ENCODE data around the gene AGPAT1.

Gene AGPAT1

GRCh38 chr6:32132110-32132509 lies 43.8 kb downstream of the AGPAT1 start:
- no peak for TF ChIP-seq GATA3 (IDR thresholded peaks at IDR 0.05; ENCODE audit: low read depth, low read length)
- no peak for TF ChIP-seq GATA2 (IDR thresholded peaks at IDR 0.05; ENCODE audit: low read depth, low read length)

- no peak for TF ChIP-seq GATA2 (IDR thresholded peaks at IDR 0.05; ENCODE audit: low read depth, low read length)
- no peak for TF ChIP-seq GATA3 (IDR thresholded peaks at IDR 0.05; ENCODE audit: low read depth, low read length)
Observed at GRCh38 chr6:32131439-32131948, 44.4 kb downstream of the AGPAT1 start.

DNA sequence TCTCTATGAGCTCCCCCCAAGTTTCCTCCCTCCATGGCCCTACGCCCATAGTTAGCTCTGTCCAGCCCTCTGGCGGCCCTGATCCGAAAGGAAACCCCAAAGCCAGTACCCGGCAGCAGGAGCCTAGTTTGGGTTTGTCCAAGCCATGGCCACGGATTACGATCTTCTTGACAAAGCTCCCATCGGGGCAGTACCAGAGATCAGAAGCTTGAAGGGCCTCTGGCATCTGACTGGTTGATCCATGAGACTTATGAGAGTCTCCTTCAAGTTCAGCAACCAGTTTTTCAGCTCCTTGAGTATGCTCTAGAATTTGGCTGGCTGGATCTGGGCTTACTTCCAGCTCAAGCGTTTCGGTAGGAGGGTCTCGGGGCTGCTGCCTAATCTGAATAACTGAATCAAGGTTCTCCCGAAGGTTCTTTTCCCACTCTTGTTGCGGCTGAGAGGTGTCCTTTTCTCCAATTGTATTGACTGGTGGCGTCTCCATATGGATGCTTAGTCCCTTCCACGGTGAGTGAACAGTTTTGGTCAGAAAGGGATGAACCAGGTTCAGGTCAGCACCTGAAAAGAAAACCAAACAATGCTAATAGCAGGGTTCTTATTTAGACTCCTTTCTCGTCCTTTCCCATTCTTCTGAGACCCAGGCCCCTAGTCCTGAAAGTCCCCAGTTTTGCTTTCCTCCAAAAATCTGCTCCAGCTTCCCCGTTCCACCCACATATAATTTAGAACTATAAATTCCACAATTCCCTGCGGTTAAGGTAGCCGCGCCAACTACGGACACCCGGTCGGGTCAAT lies 46.4 kb downstream of the AGPAT1 start:
- TF ChIP-seq GATA2 (IDR thresholded peaks at IDR 0.05; ENCODE audit: low read depth, low read length) (no peak), GATA3 (IDR thresholded peaks at IDR 0.05; ENCODE audit: low read depth, low read length) (no peak)

DNA sequence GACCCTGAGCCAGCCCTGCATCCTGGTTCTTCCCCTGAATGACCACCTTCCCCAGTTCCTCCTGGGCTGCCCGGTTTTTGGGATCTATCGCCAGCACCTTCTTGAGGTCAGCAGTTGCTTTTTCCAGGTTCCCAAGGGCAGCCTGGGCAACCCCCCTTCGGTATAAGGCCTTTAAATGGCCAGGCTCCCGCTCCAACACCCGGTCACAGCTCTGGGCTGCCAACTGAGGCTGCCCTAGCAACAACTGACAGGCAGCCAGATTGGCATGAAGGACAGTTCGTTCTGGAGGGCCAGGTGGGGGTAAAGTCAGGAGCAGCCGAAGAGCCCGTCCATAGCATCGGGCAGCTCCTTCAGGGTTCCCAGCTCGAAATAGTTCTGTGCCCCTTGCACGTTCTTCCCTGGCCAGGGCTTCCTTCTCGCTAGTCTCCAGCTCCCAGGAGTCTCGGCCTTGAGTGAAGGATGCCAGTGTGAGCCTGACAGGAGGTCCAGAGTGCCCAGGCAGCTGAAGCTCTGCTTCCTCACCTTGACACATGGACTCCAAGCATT lies 47.1 kb downstream of the AGPAT1 start:
- TF ChIP-seq GATA2 (IDR thresholded peaks at IDR 0.05; ENCODE audit: low read depth, low read length) (no peak), GATA3 (IDR thresholded peaks at IDR 0.05; ENCODE audit: low read depth, low read length) (no peak)

GRCh38 chr6:32127717-32128592 lies 47.9 kb downstream of the AGPAT1 start, which contains the start of gene ATF6B:
TSS of gene ATF6B (minus strand) at chr6:32128246. CDS start at chr6:32128207, 39 bp downstream.
- TF ChIP-seq GATA3 (IDR thresholded peaks at IDR 0.05; ENCODE audit: low read depth, low read length), result no peak
- TF ChIP-seq GATA2 (IDR thresholded peaks at IDR 0.05; ENCODE audit: low read depth, low read length), result peak; percentile 5; the same call in 1 of the 2 replicates

- TF ChIP-seq GATA2 (IDR thresholded peaks at IDR 0.05; ENCODE audit: low read depth, low read length) (no peak), GATA3 (IDR thresholded peaks at IDR 0.05; ENCODE audit: low read depth, low read length) (no peak)
Observed at GRCh38 chr6:32127409-32127716, 48.5 kb downstream of the AGPAT1 start.

GRCh38 chr6:32126880-32127279 lies 49.0 kb downstream of the AGPAT1 start:
- no peak for TF ChIP-seq GATA2 (IDR thresholded peaks at IDR 0.05; ENCODE audit: low read depth, low read length)

- TF ChIP-seq GATA2 (IDR thresholded peaks at IDR 0.05; ENCODE audit: low read depth, low read length) (no peak), GATA3 (IDR thresholded peaks at IDR 0.05; ENCODE audit: low read depth, low read length) (no peak)
Observed at GRCh38 chr6:32123681-32124080, 52.2 kb downstream of the AGPAT1 start.

GRCh38 chr6:32120573-32121059 lies 55.3 kb downstream of the AGPAT1 start:
- TF ChIP-seq GATA2 (IDR thresholded peaks at IDR 0.05; ENCODE audit: low read depth, low read length) (no peak), GATA3 (IDR thresholded peaks at IDR 0.05; ENCODE audit: low read depth, low read length) (no peak)

DNA sequence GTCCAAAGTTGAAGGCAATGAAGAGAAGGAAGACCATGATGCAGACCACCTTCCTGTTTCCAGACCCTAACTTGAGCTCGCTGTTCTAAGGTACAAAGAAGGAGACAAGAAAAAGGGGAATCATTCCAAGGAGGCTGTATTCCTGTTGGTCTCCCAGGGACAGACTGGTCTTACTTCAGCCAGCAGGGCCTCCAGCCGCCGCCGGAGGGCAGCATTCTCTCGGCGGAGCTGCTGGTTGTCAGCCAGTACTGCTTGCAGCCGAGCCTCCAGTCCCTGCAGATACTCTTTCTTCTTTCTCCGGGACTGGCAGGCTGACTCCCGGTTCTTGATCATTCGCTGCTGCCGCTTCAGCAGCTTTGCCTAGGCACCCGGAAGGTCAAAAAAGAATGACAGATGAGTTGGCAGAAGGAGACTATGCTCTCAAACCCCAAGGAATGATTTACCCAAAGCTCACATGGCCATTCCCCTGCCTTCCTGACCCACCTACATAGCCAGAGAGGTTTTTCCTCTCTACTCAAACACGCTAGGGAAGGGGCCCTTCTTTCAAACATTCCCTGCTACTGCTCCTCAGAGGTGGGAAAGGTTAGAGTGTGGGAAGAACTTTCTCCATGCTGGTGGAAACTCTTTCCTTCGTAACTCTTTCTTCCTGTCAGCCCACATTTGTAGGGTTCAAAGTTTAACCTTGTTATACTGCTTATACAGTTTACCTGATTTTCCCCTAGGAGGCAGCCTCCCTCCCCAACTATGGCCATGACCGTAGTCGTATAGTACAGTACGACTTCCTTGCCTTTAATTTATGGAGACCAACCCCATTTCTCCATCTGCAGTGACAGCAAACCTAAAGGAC lies 56.9 kb downstream of the AGPAT1 start:
- no peak for TF ChIP-seq GATA3 (IDR thresholded peaks at IDR 0.05; ENCODE audit: low read depth, low read length)

Data from SH-SY5Y (cell line).